GM19099 (cell line): Measurements from ENCODE around the gene AFF3.

ENCODE experiments used
- POLR2A ChIP-seq: IDR thresholded peaks from 3 replicates; pipeline ENCODE4 v1.6.1; 2011; ENCODE audit warnings: low read depth; ENCODE audit not compliant: insufficient read length; ENCODE audit errors: extremely low read depth

AFF3 gene

GRCh38 chr2:99948010-99948409, 194.4 kb downstream of the AFF3 start:
- TF ChIP-seq POLR2A = no peak

GRCh38 chr2:99944019-99944418, 198.4 kb downstream of the AFF3 start:
- TF ChIP-seq POLR2A = no peak

- no peak for TF ChIP-seq POLR2A
These were observed 199.6 kb downstream of the AFF3 start for GRCh38 chr2:99942561-99943347.

- TF ChIP-seq POLR2A = no peak
These were observed 201.4 kb downstream of the AFF3 start for GRCh38 chr2:99940963-99941362.

- no peak for TF ChIP-seq POLR2A
These were observed 203.3 kb downstream of the AFF3 start for GRCh38 chr2:99939135-99939534.

GRCh38 chr2:99938250-99938649, 204.1 kb downstream of the AFF3 start:
- no peak for TF ChIP-seq POLR2A

- no peak for TF ChIP-seq POLR2A
These were observed 206.3 kb downstream of the AFF3 start for GRCh38 chr2:99936065-99936464.

- TF ChIP-seq POLR2A = no peak
These were observed 206.7 kb downstream of the AFF3 start for GRCh38 chr2:99935662-99936061.

- no peak for TF ChIP-seq POLR2A
These were observed 208.3 kb downstream of the AFF3 start for GRCh38 chr2:99933894-99934650.

GRCh38 chr2:99928470-99929053, 213.8 kb downstream of the AFF3 start:
- TF ChIP-seq POLR2A = no peak

- TF ChIP-seq POLR2A = no peak
These were observed 215.4 kb downstream of the AFF3 start for GRCh38 chr2:99926986-99927385.

GRCh38 chr2:99925960-99926359, 216.4 kb downstream of the AFF3 start:
- TF ChIP-seq POLR2A = no peak

GRCh38 chr2:99922664-99923063, 219.7 kb downstream of the AFF3 start:
- TF ChIP-seq POLR2A = no peak

- TF ChIP-seq POLR2A = no peak
These were observed 220.5 kb downstream of the AFF3 start for GRCh38 chr2:99921903-99922302.

GRCh38 chr2:99918389-99918788, 224.0 kb downstream of the AFF3 start:
- TF ChIP-seq POLR2A = no peak
